Measurements from ENCODE around the gene VTI1A.

The VTI1A gene

DNA sequence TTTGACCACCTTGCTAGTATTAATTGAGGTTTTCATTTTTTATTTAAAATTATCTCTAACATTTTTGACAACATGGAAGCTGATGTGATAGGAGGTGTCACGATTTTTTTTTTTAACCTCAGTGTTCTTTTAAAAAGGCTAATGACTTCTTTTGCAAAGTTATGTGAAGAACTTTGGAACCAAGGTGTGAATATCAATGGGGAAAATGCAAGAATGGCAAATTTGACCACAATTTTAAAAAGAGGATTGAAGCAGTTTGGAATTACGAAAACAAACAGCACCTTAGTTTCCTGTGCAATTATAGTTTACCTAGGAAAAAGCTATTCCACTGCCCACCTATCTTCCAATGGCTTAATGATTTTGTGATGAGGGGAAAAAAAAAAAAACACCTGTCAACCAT is 232.4 kb downstream of the VTI1A start:
- DNase-seq (ENCODE audit: low read depth): no peak

GRCh38 chr10:112680586-112680985 is 233.6 kb downstream of the VTI1A start:
- no peak for DNase-seq (ENCODE audit: low read depth)

- DNase-seq (ENCODE audit: low read depth): no peak
Observed at GRCh38 chr10:112687647-112688046, 240.6 kb downstream of the VTI1A start.

GRCh38 chr10:112689327-112690072 is 242.5 kb downstream of the VTI1A start:
- no peak for DNase-seq (ENCODE audit: low read depth)

GRCh38 chr10:112695539-112695938 is 248.5 kb downstream of the VTI1A start:
- DNase-seq (ENCODE audit: low read depth): no peak

DNA sequence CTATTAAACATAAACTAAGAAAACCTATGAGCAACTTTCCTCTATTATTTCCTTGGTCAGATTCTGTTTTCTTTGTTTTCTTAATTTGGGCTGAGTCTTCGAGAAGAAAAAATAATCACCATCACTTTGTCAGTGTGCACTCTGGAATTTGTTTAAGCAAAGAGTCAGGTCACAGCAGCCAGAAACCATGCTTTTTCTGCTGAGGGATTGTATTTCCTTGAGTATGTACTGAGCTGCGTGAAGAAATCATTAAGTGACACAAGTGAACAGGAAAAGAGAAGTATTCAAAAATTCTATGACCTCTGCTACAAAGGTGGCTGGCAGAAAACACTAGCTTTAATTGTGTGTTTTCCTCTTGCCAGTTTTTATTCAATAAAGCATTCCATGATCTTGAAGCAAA is 249.6 kb downstream of the VTI1A start:
- DNase-seq (ENCODE audit: low read depth): no peak

GRCh38 chr10:112698133-112698817 is 251.3 kb downstream of the VTI1A start:
- DNase-seq (ENCODE audit: low read depth): no peak

DNA sequence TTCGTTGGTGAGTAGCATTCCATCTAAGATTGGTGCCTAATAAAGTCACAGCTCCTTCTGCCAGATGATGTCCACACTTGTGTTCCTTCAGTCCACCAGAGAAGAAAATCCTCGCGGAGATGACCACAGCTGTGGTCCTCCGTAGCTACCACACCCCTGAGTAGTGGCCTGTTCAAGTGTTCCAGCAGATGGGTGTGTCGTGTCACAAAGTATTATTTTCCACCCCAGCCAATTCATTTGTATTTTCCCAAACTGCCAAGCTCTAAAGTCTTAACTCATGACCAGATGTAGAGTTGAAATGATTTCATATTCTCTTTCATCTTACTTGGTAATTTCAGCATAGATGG is 251.8 kb downstream of the VTI1A start:
- no peak for DNase-seq (ENCODE audit: low read depth)

- DNase-seq (ENCODE audit: low read depth): no peak
Observed at GRCh38 chr10:112700215-112700671, 253.2 kb downstream of the VTI1A start.

- no peak for DNase-seq (ENCODE audit: low read depth)
Observed at GRCh38 chr10:112701211-112701877, 254.3 kb downstream of the VTI1A start.

GRCh38 chr10:112701878-112702255 is 254.9 kb downstream of the VTI1A start:
- DNase-seq (ENCODE audit: low read depth): no peak

DNA sequence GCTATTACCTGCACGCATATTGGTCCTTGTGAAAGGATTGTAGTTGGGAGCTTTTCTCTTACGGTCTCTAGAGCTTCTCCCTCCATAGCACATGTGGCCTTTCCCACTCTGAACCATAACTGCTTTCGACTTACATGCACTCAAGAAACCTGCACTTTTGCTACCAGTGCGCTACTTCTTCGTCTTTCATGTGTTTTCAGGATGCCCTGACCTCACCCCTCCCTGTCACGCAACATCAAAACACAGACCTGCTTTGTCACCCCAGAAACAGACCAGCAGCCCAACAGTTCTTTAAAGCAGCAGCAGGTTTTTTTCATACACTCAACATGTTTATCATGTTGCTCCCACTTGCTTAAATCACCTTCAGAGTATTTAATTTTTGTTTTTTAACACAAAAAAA is 259.6 kb downstream of the VTI1A start:
- no peak for DNase-seq (ENCODE audit: low read depth)

GRCh38 chr10:112708461-112708860 is 261.4 kb downstream of the VTI1A start:
- DNase-seq (ENCODE audit: low read depth): no peak

DNA sequence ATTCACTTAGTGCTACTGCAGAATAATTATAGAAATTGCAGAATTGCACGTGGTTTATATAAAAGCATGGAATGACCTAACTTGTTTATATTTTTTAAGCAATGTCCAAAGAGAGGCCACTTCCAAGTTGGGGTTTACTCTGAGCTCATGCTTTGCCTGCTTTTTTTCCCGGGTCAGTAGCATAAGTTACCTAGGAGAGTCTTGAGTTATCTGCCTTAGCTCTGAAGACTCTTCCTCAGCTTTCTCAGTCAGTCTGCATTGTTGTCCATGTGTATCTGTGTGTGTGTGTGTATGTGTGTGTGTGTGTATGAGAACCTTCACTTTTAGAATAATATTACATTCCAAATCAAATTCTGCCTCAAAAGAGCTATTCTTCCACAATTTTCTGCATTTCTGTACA is 263.5 kb downstream of the VTI1A start:
- DNase-seq (ENCODE audit: low read depth): no peak

DNA sequence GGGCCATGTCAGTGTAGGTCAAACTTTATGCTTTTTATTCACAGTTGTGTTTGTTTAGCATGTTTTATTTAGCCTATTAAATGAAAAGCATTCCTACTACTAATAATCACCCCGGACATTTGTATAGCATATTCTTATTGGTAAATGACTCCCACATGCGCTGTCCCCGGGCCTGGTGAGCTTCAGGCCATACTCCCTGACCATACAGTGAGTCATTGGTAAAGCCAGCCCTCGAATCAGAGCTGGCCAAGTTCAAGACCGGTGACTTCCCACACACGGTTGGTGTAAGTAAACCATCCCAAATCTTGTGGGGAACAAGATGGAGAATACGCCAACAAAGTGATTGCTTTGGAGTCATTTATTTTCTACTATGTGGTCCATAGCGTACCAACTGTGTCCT is 264.4 kb downstream of the VTI1A start:
- no peak for DNase-seq (ENCODE audit: low read depth)

DNA sequence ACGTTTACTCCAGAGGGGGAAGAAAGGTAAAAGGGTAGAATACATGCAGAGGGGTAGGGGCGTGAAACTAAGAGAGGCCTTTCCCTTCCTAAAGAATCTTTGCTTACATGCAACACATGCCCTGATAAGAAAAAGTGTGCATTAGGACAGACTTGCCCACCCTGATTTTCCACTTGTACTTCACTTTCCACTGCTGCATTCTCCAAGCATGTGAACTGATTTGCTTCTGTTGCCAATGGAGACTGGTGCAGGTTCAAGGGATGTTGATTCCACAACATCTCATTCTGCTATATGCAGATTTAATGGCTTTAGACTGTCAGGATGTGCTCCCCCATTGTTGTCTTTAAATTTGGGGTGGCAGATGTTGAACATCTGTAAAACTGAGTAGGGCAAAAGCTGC is 265.5 kb downstream of the VTI1A start:
- DNase-seq (ENCODE audit: low read depth): no peak

GRCh38 chr10:112713411-112713810 is 266.4 kb downstream of the VTI1A start:
- DNase-seq (ENCODE audit: low read depth): no peak

DNA sequence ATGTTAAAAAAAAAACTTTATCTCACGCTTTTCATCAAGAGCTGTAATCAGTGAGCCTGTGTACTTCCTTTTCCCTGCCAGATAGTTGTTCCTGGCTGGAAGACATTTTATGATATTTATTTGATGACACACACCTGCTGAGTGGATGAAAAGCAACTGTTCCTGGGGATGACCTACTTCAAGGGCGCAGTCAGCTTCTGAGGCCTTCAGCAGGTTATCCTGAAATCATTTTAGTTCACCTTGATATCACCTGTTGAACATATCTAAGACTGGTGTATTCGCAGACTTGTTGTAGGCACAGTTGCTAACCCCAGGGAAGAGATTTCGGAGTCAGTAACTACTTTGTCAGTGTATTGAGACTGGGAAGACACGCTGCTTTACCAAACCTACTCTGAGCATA is 268.6 kb downstream of the VTI1A start:
- DNase-seq (ENCODE audit: low read depth): no peak

- DNase-seq (ENCODE audit: low read depth): no peak
Observed at GRCh38 chr10:112716076-112716475, 269.1 kb downstream of the VTI1A start.

DNA sequence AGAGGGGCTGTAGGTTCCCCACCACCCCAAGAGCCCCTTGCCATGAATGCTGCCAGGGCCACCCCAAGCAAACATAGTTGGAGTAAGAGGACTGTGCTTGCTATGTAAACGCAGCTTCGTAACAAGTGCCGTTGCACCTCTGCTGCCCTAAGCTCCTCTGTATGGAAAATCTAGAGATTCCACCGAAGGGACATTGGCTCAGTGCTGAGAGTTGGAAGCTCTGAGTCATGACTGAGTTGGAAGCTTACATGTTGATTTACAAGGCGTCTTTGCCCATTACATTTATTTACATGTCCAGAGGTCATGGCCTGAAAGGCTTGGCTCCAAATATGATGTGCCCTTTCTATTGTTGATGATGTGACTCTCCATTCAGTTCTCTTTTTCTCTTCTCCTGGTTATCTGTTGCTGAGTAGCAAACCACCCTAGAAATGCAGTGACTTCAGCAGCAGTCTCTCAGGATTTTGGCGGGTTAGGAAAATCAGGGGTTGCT is 270.0 kb downstream of the VTI1A start:
- DNase-seq (ENCODE audit: low read depth): peak; percentile 5

DNA sequence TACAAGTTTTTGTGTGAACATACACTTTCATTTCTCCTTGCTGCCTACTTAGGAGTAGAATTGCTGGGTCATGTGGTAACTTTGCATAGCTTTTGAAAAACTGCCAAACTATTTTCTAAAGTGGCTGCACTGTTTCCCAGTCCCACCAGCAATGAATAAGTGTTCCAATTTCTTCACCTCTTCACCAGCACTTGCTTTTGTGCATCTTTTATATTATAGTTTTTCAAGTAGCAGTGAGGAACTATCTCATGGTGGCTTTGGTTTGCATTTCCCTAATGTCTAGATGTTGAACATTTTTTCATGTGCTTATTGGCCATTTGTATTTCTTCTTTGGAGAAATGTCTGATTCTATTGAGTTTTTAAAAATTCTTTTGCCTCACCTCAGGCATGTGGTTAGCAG is 273.2 kb downstream of the VTI1A start:
- DNase-seq (ENCODE audit: low read depth): no peak

DNA sequence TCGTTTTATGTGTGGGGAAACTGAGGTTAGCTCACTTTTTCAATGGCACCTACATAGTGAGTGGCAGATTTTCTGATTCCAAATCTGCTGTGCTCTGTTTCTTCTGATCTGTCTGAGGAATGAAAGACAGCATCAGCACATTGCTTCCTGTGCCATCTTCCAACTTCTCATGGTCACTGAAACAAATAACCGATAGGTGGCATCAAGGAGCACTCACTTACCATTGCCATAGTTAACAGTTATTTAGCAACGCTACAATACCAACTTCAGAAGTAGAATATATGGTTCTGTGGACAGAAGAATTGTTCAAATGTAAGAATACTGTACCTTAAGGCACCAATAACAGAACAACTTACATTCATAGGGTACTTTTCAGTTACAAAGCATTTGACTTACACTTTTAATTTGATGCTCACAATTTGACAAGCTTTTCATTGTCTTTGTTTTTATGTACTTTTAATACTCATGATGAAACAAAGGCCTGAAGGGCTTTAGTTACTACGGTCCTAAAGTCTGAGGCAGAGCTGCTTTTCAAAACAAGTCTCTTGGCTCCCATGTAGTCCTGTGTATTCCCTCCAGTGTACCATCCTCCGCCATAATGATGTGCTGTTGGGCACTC is 274.2 kb downstream of the VTI1A start:
- peak; percentile 9 for DNase-seq (ENCODE audit: low read depth)

GRCh38 chr10:112722758-112723157 is 275.7 kb downstream of the VTI1A start:
- no peak for DNase-seq (ENCODE audit: low read depth)

All from HS-27A (cell line).